B cell (primary cell): ENCODE results near the gene LIF. TPM values are rescaled to one million over a fixed set of nuclear protein-coding genes. Genes with fewer than 3 reads are reported as not detected.

Experiments
- ATAC-seq: fragments of 200-7000 bp; cut with Tn5 transposase; one replicate; pipeline ENCODE4 v1.10.0; 2021; ENCODE audit warnings: low read depth, mild to moderate bottlenecking, moderate number of reproducible peaks, moderate library complexity
- CTCF ChIA-PET: fragments of 350-600 bp; sonication (Branson Sonifier 250); formaldehyde crosslinking; loops from one replicate; lab custom pipeline; 2021; ENCODE audit warnings: antibody characterized with exemption, inconsistent platforms; lab: Charles Lee
- POLR2A ChIA-PET: fragments of 350-600 bp; sonication (Branson Sonifier 250); formaldehyde crosslinking; loops from one replicate; lab custom pipeline; 2021; ENCODE audit warnings: antibody characterized with exemption; lab: Charles Lee
- DNase-seq: peaks from one replicate; pipeline ENCODE4 v3.0.0; 2013
- H2AFZ ChIP-seq: 2 replicates; pipeline ENCODE4 v1.6.1; 2012; ENCODE audit warnings: mild to moderate bottlenecking, low read depth, low read length; ENCODE audit not compliant: insufficient read depth, poor library complexity, severe bottlenecking
- H3K27ac ChIP-seq, 2 donors: 1 replicate in 1 of 2; 2 replicates in 1 of 2; pipeline ENCODE4 v1.5.1; 2012 to 2013; ENCODE audit warnings: low read length in 2 of 2, mild to moderate bottlenecking in 2 of 2, moderate library complexity in 1 of 2
- H3K27me3 ChIP-seq, 4 experiments: fragments of 200-600 bp in 1 of 4; sonication (generic) in 1 of 4; replicated peaks in 1 of 4; 1 replicate in 2 of 4; 2 replicates in 2 of 4; pipeline versions ENCODE4 v1.6.1 to v1.7.0; 2013 to 2016; ENCODE audit warnings: low read length in 3 of 4, mild to moderate bottlenecking in 2 of 4, mixed read lengths in 1 of 4, moderate library complexity in 1 of 4; ENCODE audit not compliant: insufficient read depth in 4 of 4, control insufficient read depth in 3 of 4; ENCODE audit errors: control extremely low read depth in 1 of 4
- H3K36me3 ChIP-seq, 2 experiments: replicated peaks in 1 of 2; 1 replicate in 1 of 2; 2 replicates in 1 of 2; pipeline versions ENCODE4 v1.6.1 to v1.7.1; 2013; ENCODE audit warnings: low read length in 1 of 2; ENCODE audit not compliant: insufficient read depth in 2 of 2, control insufficient read depth in 1 of 2; ENCODE audit errors: control extremely low read depth in 1 of 2, extremely low read depth in 1 of 2
- H3K4me1 ChIP-seq, 2 donors: fragments of 200-600 bp in 1 of 2; sonication (generic) in 1 of 2; 1 replicate in 1 of 2; 2 replicates in 1 of 2; pipeline versions ENCODE4 v1.5.1 to v1.6.1; 2013 to 2017; ENCODE audit warnings: low read length in 2 of 2; ENCODE audit not compliant: control insufficient read depth in 2 of 2, insufficient read depth in 2 of 2
- H3K4me2 ChIP-seq: replicated peaks from 2 replicates; pipeline ENCODE3; 2012; ENCODE audit warnings: mild to moderate bottlenecking, low read depth, low read length; ENCODE audit not compliant: poor library complexity, severe bottlenecking
- H3K4me3 ChIP-seq, 5 experiments: fragments of 200-600 bp in 1 of 5; sonication (generic) in 1 of 5; 1 replicate in 3 of 5; 2 replicates in 2 of 5; pipeline versions ENCODE4 v1.5.1 to v1.7.0; 2011 to 2016; ENCODE audit warnings: low read length in 4 of 5, mild to moderate bottlenecking in 4 of 5, low read depth in 2 of 5, control low read depth in 1 of 5, moderate library complexity in 1 of 5; ENCODE audit not compliant: insufficient read depth in 1 of 5; ENCODE audit errors: control extremely low read depth in 1 of 5, extremely low read depth in 1 of 5
- H3K79me2 ChIP-seq: fragments of 200-600 bp; sonication (generic); one replicate; pipeline ENCODE4 v1.6.0; 2016; ENCODE audit warnings: low read length; ENCODE audit not compliant: control insufficient read depth, insufficient read depth
- H3K9ac ChIP-seq: fragments of 200-600 bp; sonication (generic); 2 replicates; pipeline ENCODE4 v1.6.1; 2017; ENCODE audit warnings: mild to moderate bottlenecking, low read length, moderate library complexity
- H3K9me3 ChIP-seq, 3 donors: one replicate each; pipeline versions ENCODE4 v1.6.1 to v1.7.1; 2013; ENCODE audit warnings: low read length in 2 of 3; ENCODE audit not compliant: control insufficient read depth in 2 of 3, insufficient read depth in 1 of 3; ENCODE audit errors: control extremely low read depth in 1 of 3
- H4K20me1 ChIP-seq: 2 replicates; pipeline ENCODE4 v1.6.0; 2012; ENCODE audit warnings: mild to moderate bottlenecking, low read length; ENCODE audit not compliant: insufficient read depth, control insufficient read depth, poor library complexity, severe bottlenecking
- H3K27ac Mint-ChIP-seq: one replicate; pipeline ENCODE4 v1.8.0; 2021; ENCODE audit warnings: mixed read lengths
- H3K27me3 Mint-ChIP-seq: one replicate; pipeline ENCODE4 v1.8.0; 2021; ENCODE audit warnings: mixed read lengths
- H3K4me1 Mint-ChIP-seq: one replicate; pipeline ENCODE4 v1.8.0; 2021; ENCODE audit warnings: mixed read lengths
- H3K4me3 Mint-ChIP-seq: one replicate; pipeline ENCODE4 v1.8.0; 2021; ENCODE audit warnings: mixed read lengths
- H3K9me3 Mint-ChIP-seq: one replicate; pipeline ENCODE4 v1.8.0; 2022; ENCODE audit warnings: mixed read lengths; ENCODE audit not compliant: insufficient read depth
- CTCF ChIP-seq: fragments of 200-600 bp; IDR thresholded peaks from one replicate; pipeline ENCODE4 v1.8.0; 2022; ENCODE audit warnings: antibody characterized with exemption, mild to moderate bottlenecking
- EZH2 ChIP-seq: IDR thresholded peaks from 2 replicates; pipeline ENCODE4 v1.6.1; 2012; ENCODE audit warnings: borderline replicate concordance, low read depth, mild to moderate bottlenecking, moderate library complexity, low read length; ENCODE audit not compliant: insufficient read depth, poor library complexity, severe bottlenecking
- WGBS: methylation state at CpG from one replicate; pipeline ENCODE4 v1.1.5; 2013; ENCODE audit warnings: missing lambda C conversion rate; ENCODE audit not compliant: insufficient coverage; 5-methylcytosine and 5-hydroxymethylcytosine counted together
- intact Hi-C: fragments of 100-400 bp; cut with micrococcal nuclease; formaldehyde crosslinking; loops from one replicate; pipeline ENCODE4 v1.10.0; 2022
- polyA plus RNA-seq: library from polyadenylated mRNA; depleted of rRNA; stranded (reverse); fragments of >200 nt; gene quantifications from 2 replicates; pipeline ENCODE4 v1.2.3, GENCODE V29; 2012
- total RNA-seq, 2 donors: library from RNA; stranded (reverse); fragments of 120-200 nt in 1 of 2; gene quantifications; 1 replicate in 1 of 2; 2 replicates in 1 of 2; pipeline versions ENCODE4 v1.2.3 to v1.2.4, GENCODE V29; 2013 to 2022

Gene LIF
- total and polyA plus RNA-seq, 2 donors (not counting 1 experiment from before 2014, with no cell fraction given): 0.47 TPM; not detected in 1

GRCh38 chr22:30294066-30294465 is 47.5 kb upstream of the LIF start:
- Histone ChIP-seq H3K9me3 (no peaks in the 10 kb centered on the region), H3K4me1 (peaks cover 11 to 26% of the 10 kb centered on the region in 2 donors), H3K9ac (no peak overlapping the region), H3K27me3 (no peaks in the 10 kb centered on the region), H3K79me2 (peaks cover 56% of the 10 kb centered on the region), H2AFZ (no peak overlapping the region), H3K27ac (no peak overlapping the region), H4K20me1 (peaks cover 20% of the 10 kb centered on the region), H3K36me3 (peaks cover 0 to 70% of the 10 kb centered on the region in 2 experiments), H3K4me2 (no peak overlapping the region), H3K4me3 (no peak overlapping the region)
- Mint-ChIP-seq H3K4me3 (no peak overlapping the region), H3K27ac (no peak overlapping the region), H3K27me3 (no peaks in the 10 kb centered on the region), H3K9me3 (no peaks in the 10 kb centered on the region), H3K4me1 (peaks cover 33% of the 10 kb centered on the region)
- POLR2A ChIA-PET: no interaction called here
- TF ChIP-seq CTCF (no peak), EZH2 (no peak)
- no peak for DNase-seq
- CTCF ChIA-PET: interaction anchor here (1.4 to 13.2 kb wide), 3 partner anchors 15 to 96 kb away, joined by 3 to 510 read pairs (median 229); partner anchors contain the start of genes RNF215, SEC14L2 and TBC1D10A
- intact Hi-C loops: no loop called here
- 98% methylated on average over 9 of the region's 9 CpGs for WGBS
- no peak for ATAC-seq

GRCh38 chr22:30293026-30293425 is 46.5 kb upstream of the LIF start:
- Histone ChIP-seq H3K27ac (no peak overlapping the region), H3K4me1 (peaks cover 20 to 36% of the 10 kb centered on the region in 2 donors), H3K9ac (no peak overlapping the region), H4K20me1 (peaks cover 20% of the 10 kb centered on the region), H3K27me3 (no peaks in the 10 kb centered on the region), H3K4me2 (no peak overlapping the region), H3K4me3 (no peak overlapping the region), H3K36me3 (peaks cover 0 to 60% of the 10 kb centered on the region in 2 experiments), H3K79me2 (peaks cover 45% of the 10 kb centered on the region), H3K9me3 (no peaks in the 10 kb centered on the region), H2AFZ (no peak overlapping the region)
- WGBS: 92% methylated on average over 6 of the region's 7 CpGs
- Mint-ChIP-seq H3K27ac (no peak overlapping the region), H3K4me3 (no peak overlapping the region), H3K27me3 (no peaks in the 10 kb centered on the region), H3K9me3 (no peaks in the 10 kb centered on the region), H3K4me1 (peaks cover 34% of the 10 kb centered on the region)
- intact Hi-C loops: no loop called here
- no peak for DNase-seq
- no peak for ATAC-seq
- ChIA-PET CTCF (interaction anchor here (0.7 to 13.2 kb wide), 6 partner anchors 16 to 192 kb away, joined by 3 to 510 read pairs (median 86); partner anchors contain the start of genes CCDC157, RNF215, SEC14L2 and SF3A1), POLR2A (interaction anchor here (1.0 to 5.9 kb wide), 2 partner anchors 12 to 95 kb away, joined by 3 to 56 read pairs; no protein-coding TSS in a partner anchor)
- no peak for TF ChIP-seq CTCF
- no peak for TF ChIP-seq EZH2
